HG02973 (cell line): ENCODE results near the gene ASH1L.
"Not testable (repeated sequence)": the region's sequence is repeated elsewhere in the genome, so short reads cannot be mapped to it uniquely, and the experiment has no call there.

ENCODE experiments used
- ATAC-seq: cut with Tn5 transposase; IDR thresholded peaks from one replicate; pipeline ENCODE4 v1.9.1; 2021; ENCODE audit warnings: moderate library complexity; ENCODE audit not compliant: unreplicated experiment

The ASH1L gene

GRCh38 chr1:155334962-155335361 lies 227.6 kb downstream of the ASH1L start:
- ATAC-seq = no peak

DNA sequence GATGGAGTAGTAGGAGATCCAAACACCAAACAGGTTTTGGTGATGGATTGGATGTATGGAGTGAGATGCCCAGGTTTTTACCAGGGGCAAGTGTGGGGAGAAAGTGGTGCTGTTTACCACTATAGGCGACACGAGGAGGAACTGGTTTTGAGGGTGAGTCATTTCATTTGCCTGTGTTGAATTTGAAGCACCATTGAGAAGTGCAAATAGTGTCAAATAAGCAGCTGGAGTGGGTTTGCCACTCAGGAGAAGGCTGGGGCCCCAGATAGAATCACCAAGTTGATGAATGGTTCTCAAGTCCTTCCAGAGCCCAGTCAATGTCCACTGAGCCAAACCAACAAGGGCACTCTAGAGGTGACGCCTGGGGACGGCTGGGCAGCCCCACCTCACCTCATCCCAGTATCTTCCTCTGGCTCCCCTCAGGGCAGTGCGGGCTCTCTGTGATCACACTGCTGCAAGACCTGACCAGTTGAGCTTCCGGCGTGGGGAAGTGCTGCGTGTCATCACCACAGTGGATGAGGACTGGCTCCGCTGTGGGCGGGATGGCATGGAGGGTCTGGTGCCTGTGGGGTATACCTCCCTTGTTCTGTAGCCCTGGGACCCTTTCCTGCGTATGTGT lies 232.5 kb downstream of the ASH1L start:
- no peak for ATAC-seq

DNA sequence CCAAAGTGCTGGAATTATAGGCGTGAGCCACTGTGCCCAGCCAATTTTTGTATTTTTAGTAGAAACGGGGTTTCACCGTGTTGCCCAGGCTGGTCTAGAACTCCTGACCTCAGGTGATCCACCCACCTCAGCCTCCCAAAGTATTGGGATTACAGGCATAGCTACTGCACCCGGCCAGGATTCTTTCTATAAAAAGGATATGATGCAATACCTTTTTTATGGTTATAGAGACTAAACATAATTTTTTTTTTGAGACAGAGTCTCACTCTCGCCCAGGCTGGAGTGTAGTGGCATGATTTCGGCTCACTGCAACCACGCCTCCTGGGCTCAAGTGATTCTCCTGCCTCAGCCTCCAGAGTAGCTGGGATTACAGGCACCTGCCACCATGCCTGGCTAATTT lies 233.7 kb downstream of the ASH1L start:
- ATAC-seq = not testable (repeated sequence)

- no peak for ATAC-seq
Measured at GRCh38 chr1:155327981-155328380, 234.6 kb downstream of the ASH1L start.

DNA sequence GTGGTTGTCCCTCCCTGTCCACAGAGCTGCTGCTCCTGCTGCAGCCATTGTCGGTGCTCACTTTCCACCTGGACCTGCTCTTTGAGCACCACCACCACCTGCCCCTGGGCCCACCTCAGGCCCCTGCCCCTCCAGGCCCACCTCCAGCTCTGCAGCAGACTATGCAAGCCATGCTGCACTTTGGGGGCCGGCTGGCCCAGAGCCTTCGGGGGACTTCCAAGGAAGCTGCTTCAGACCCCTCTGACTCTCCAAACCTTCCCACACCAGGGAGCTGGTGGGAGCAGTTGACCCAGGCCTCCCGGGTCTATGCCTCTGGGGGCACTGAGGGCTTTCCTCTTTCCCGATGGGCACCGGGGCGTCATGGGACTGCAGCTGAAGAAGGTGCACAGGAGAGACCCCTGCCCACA lies 236.0 kb downstream of the ASH1L start:
- no peak for ATAC-seq

DNA sequence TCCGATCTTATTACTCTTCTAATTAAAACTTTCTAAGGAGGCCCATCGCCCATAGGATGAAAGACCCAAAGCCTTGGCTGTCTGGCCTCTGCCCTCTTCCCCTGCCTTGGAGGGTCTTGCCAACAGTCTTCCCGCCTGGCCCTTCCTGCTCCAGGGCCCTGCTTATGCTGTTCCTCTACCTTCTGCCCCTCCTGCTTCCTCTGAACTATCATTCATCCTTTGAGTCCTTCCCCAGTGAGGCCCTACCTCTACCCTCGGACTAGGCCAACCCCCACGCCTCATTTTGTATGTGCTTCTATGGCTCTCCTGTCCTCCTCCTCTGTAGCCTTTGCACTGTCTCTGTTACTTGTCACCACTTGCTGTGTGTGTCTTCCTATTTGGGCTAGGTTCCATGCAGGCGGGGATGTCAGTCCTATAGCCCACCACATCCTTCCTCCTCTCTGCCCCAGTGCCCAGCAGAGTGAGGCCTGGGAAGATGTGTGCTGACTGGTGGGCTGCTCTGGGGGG lies 236.5 kb downstream of the ASH1L start:
- ATAC-seq = no peak

- no peak for ATAC-seq
Measured at GRCh38 chr1:155325603-155325893, 237.1 kb downstream of the ASH1L start.

DNA sequence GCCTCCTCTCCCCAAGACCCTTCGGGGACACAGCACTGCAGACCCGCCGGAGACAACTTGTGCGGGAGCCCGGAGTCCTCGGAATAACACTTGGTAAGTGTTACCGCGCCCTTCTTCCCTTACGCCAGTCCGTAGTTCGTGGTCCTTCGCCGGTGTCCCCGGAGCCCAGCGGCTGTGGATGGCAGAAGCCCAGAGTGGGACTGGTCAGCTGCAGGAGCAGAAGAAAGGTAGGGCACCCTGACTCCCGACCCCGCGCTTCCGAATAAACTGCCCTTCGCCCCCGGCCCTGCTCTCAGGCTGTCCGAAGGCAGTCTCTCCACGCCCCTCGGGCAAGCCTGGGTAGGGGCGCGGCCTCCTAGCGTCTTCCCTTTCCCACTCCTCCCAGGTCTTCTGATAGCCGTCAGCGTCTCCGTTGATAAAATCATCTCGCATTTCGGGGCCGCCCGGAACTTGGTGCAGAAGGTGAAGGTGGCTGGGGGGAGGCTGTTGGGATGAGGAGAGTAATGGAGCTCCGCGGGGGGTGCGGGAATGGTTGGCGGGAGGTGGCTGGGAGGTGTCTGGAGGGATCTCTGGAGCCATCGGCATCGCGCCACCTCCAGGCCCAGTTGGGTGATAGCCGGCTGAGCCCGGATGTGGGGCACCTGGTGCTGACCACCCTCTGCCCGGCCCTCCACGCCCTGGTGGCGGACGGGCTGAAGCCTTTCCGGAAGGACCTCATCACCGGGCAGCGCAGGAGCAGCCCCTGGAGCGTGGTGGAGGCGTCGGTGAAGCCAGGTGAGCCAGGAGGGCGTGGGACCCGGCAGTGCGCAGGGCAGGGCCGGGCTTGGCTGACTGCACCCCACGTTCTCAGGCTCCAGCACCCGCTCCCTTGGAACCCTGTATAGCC lies 237.6 kb downstream of the ASH1L start:
- ATAC-seq = peak; percentile 1

- peak; percentile 56 for ATAC-seq
Measured at GRCh38 chr1:155324037-155324716, 238.4 kb downstream of the ASH1L start.

- peak; percentile 30 for ATAC-seq
Measured at GRCh38 chr1:155323729-155324036, 238.9 kb downstream of the ASH1L start.

DNA sequence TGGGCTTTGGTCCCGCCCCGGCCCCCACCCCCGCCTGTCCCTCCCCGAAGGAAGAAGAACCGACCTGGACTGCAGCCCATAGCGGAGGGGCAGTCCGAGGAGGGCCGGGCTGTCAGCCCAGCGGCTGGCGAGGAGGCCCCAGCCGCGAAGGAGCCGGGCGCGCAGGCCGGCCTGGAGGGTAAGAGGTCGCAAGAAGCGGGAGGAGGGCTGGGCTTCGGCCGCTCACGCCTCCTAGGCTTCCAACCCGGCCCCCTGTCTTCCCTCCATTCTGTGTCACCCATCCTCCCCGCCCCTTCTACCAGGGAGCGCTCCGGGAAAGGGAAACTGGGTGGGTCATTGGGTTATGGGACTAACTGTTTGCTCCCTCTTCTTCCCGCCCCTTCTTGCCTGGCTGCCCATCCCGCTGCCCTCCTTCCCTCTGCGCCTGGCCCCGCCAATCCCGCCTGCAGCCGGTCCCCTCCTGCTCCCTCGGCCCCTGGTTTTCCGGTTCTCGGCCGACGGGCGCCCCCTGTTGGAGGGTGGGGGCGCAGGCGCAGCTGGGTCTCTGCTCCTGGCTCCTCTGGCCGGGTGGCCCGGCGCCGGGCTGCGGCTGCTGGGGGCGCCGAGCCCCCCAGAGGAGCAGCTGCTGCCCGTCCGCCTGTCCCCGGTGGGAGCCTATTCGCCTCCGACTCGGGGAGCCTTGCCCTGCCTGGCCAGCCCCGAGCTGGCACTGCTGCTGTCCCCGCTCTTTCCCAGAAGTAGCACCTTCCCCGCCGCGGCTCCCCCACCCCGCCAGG lies 239.5 kb downstream of the ASH1L start:
- ATAC-seq = no peak

DNA sequence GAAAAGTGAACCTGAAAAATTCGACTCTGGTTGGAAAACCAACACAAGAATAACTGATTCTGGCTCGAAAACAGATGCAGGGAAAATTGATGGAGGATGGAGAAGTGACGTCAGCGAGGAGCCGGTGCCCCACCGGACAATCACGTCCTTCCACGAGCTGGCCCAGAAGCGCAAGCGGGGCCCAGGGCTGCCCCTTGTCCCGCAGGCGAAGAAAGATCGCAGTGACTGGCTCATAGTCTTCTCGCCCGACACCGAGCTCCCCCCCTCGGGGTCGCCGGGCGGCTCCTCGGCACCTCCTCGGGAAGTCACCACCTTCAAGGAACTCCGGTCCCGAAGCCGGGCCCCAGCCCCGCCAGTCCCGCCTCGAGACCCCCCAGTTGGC lies 240.0 kb downstream of the ASH1L start:
- no peak for ATAC-seq

GRCh38 chr1:155321639-155322503 lies 240.7 kb downstream of the ASH1L start:
- no peak for ATAC-seq

DNA sequence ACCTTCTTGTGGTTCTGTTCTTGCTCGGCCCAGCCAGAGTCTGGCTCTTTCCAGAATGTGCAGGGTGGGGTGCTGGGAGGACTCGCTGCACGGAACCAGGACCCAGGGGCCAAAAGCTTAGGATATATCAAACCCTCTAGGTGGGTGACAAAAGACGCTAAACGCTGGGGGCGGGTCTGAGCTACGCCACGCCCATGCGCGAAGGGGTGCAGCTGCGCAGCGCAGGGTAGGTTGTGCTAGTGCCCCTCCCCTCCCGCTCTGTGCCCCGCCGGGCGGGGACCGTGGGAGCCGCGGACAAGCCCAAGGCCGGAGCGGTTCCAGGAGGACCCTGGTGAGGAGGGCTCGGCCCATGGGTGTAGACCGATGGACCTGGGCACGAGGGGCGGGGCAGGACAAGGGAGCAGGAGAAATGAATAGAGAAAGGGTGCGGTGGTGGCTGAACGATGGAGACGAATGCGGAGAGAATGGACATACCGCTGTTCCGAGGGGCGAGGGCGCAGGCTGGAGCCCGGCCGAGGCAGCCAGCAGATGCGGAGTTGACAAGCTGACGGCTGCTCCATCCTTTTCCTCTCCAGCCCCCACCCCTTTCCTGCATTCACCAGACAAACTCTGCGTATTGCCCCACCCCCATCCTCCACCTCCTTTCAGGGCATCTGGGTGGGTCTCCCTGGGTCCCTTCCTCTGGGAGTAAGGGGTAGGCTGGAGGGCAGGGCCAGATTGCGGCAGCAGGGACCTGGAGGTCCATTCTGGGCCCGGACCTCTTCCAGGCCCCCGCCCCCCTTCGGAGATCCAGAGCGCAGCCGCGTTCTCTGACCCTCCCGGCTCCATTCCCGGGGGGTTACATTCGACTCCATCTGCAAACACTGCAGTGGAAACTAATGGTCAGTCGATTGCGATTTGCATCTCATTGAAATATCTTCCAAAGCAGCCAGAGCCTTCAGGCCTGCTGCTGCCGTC lies 241.7 kb downstream of the ASH1L start, which contains the start of gene RUSC1:
TSS of gene RUSC1 (plus strand) at position 234 of the 957 bp plus-strand sequence. CDS start 880 bp downstream, outside the sequence.
- no peak for ATAC-seq

DNA sequence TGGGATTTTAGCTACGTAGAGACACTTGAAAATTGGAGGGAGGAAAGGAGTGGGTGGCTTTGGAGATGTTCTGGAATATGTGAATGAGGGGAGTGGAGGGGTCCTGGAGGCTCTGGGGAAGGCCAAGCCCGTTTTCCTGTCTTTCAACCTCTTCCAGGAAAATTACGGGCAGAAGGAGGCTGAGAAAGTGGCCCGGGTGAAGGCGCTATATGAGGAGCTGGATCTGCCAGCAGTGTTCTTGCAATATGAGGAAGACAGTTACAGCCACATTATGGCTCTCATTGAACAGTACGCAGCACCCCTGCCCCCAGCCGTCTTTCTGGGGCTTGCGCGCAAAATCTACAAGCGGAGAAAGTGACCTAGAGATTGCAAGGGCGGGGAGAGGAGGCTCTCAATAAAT lies 242.4 kb downstream of the ASH1L start:
- ATAC-seq = no peak

GRCh38 chr1:155319536-155319935 lies 243.1 kb downstream of the ASH1L start:
- ATAC-seq = no peak

DNA sequence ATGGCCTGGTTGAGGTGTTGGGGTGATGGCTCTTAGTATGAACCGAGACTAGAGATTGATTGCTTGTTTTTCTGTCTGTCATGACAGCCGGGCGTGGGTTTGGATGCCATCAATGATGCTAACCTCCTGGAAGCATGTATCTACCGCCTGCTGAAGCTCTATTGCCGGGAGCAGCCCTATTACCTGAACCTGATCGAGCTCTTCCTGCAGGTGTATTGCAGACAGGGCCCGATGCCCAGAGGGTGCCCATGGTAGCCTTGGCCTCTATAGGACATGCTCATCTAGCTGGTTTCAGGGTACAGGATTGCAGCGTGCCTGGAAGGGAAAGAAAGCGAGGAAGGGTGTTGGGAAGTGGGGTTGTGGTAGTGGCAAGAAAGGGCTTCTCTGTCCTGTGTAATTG lies 244.5 kb downstream of the ASH1L start:
- no peak for ATAC-seq

- ATAC-seq = no peak
Measured at GRCh38 chr1:155316922-155317321, 245.7 kb downstream of the ASH1L start.

DNA sequence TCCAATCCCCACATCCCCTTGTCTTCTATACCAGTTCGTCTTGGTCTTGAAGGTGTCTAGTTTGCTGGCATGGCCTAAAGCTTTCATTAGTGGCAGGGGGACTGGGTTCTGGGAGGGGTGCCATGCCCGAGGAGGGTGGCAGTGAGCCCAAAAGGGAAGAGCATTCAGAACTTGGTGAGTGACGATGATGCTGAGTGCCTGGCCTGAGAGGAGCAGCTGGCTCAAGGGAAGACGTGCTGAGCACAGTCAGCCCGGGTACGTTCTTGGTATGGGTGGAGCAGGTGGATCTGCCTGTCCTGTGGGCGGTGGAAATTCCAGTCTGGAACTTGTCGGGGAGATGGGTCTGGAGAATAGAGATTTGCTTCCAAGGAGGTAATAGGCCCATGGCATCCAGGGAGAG lies 249.3 kb downstream of the ASH1L start:
- ATAC-seq = no peak
